HG02973 (cell line): ENCODE results near the gene SELPLG.

Experiments used
- ATAC-seq: cut with Tn5 transposase; IDR thresholded peaks from one replicate; pipeline ENCODE4 v1.9.1; 2021; ENCODE audit warnings: moderate library complexity; ENCODE audit not compliant: unreplicated experiment

SELPLG gene

GRCh38 chr12:108605690-108606406, 27.8 kb downstream of the SELPLG start:
- no peak for ATAC-seq

GRCh38 chr12:108605000-108605689, 28.5 kb downstream of the SELPLG start:
- no peak for ATAC-seq

- ATAC-seq, result no peak
These were observed 29.3 kb downstream of the SELPLG start for GRCh38 chr12:108604208-108604941.

GRCh38 chr12:108603743-108604142, 30.0 kb downstream of the SELPLG start:
- no peak for ATAC-seq

GRCh38 chr12:108602976-108603704, 30.6 kb downstream of the SELPLG start:
- no peak for ATAC-seq

GRCh38 chr12:108602209-108602705, 31.4 kb downstream of the SELPLG start:
- no peak for ATAC-seq

GRCh38 chr12:108600702-108601007, 33.0 kb downstream of the SELPLG start:
- ATAC-seq, result no peak

GRCh38 chr12:108599948-108600701, 33.6 kb downstream of the SELPLG start:
- ATAC-seq, result no peak

GRCh38 chr12:108599541-108599940, 34.2 kb downstream of the SELPLG start:
- no peak for ATAC-seq

GRCh38 chr12:108598553-108599250, 35.0 kb downstream of the SELPLG start:
- ATAC-seq, result no peak

GRCh38 chr12:108597559-108598471, 35.9 kb downstream of the SELPLG start, which contains the start of gene TMEM119:
Gene TMEM119 (minus strand): TSS chr12:108598084. CDS start chr12:108592383, 5,701 bp downstream.
- ATAC-seq, result no peak

GRCh38 chr12:108596854-108597558, 36.7 kb downstream of the SELPLG start:
- no peak for ATAC-seq

GRCh38 chr12:108595711-108596647, 37.7 kb downstream of the SELPLG start:
- ATAC-seq, result no peak

GRCh38 chr12:108594960-108595710, 38.6 kb downstream of the SELPLG start:
- no peak for ATAC-seq

- no peak for ATAC-seq
These were observed 39.3 kb downstream of the SELPLG start for GRCh38 chr12:108594323-108594903.
